GM21515 (cell line): ENCODE results near the gene INTS12.
"Not testable (repeated sequence)": the region's sequence is repeated elsewhere in the genome, so short reads cannot be mapped to it uniquely, and the experiment has no call there.

ENCODE experiments used
- ATAC-seq: cut with Tn5 transposase; IDR thresholded peaks from one replicate; pipeline ENCODE4 v1.9.1; 2021; ENCODE audit not compliant: unreplicated experiment

The INTS12 gene, protein sequence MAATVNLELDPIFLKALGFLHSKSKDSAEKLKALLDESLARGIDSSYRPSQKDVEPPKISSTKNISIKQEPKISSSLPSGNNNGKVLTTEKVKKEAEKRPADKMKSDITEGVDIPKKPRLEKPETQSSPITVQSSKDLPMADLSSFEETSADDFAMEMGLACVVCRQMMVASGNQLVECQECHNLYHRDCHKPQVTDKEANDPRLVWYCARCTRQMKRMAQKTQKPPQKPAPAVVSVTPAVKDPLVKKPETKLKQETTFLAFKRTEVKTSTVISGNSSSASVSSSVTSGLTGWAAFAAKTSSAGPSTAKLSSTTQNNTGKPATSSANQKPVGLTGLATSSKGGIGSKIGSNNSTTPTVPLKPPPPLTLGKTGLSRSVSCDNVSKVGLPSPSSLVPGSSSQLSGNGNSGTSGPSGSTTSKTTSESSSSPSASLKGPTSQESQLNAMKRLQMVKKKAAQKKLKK

DNA sequence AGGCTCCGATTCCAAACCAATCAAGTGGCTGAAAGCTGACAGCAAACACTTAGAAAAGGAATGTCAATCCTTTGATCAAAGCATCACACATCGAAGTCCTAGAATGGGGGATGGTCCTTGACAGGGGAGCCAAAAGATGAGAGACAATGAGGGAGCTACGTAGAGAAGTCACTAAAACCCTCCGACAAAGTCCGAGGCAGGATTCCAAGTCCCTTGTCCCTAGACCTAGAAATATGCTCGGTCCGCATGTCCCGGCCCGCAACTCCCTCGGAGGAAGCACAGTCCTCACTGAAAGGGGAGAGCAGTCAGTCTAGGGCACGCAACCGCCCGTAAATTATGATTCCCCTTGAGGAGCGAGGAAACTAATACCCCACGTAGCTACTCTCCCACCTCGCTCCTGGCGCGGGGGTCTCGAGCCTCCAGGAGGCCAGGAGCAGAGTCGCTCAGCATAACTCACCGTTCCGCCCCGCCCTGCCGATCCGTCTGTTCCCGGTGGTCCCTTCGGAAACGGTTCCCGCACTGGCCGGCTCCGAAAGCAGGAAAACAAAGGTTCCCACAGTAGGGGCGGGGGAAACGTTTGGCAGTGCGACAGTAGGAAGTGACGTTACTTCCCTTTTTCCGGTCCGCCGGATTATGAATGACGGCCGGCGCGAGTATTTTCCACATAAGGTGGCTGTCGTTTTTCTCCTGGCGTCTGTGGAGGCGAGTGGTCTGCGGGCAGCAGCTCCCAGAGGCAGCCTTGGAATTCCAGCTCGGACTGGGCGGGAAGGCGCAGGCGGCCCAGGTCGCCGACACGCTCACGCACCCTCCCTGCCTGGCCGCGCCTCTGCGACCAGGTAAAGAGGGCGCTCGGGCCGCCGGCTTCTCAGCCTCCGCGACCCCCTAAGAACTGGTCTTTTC, at the start of gene INTS12, which contains the start of gene GSTCD:
Gene INTS12 (minus strand): TSS at position 509 of the 900 bp plus-strand sequence. CDS start 8,684 bp downstream, outside the sequence.
Gene GSTCD (plus strand): TSS at position 604 of the 900 bp plus-strand sequence. CDS start 8,830 bp downstream, outside the sequence.
- peak; percentile 80 for ATAC-seq

GRCh38 chr4:105755375-105755774, 46.9 kb upstream of the INTS12 start:
- ATAC-seq: no peak

- ATAC-seq: no peak
Observed at GRCh38 chr4:105753361-105753760, 44.9 kb upstream of the INTS12 start.

GRCh38 chr4:105751718-105752299, 43.3 kb upstream of the INTS12 start:
- no peak for ATAC-seq

DNA sequence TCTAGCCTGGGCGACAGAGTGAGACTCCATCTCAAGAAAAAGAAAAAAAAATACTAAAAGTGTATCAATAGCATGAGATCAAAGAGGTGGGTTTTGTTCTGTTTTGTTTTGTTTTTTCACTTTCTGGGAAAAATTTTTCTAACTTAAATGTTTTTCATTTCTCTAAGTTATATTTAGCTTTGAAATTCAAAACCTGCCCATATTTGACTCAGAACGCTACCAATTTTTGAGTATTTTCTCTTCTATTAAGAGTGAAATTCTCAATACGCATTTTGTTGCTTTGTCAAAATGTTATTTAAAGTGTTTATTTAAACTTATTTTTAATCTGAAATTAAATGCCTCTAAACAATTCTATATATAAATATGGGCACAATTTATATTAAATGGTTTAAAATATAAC, 39.7 kb upstream of the INTS12 start:
- ATAC-seq: no peak

DNA sequence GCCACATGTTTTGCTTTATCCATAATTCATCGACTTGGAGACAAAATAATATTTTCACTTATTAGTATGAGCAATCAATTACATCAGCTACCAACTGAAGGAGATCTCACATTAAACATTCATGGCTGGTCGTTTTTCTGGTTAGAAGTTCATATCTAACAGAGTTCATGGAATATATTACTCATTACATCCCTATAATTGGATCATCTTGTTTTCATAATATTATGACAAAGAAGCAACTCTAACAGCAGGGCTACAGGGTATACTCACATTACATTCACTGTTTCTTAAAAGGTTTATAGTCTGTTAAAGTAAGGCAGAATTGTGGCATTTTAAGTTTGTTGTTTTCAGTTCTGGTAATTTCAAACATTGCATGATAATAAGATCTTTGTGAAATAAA, 33.1 kb upstream of the INTS12 start:
- no peak for ATAC-seq

DNA sequence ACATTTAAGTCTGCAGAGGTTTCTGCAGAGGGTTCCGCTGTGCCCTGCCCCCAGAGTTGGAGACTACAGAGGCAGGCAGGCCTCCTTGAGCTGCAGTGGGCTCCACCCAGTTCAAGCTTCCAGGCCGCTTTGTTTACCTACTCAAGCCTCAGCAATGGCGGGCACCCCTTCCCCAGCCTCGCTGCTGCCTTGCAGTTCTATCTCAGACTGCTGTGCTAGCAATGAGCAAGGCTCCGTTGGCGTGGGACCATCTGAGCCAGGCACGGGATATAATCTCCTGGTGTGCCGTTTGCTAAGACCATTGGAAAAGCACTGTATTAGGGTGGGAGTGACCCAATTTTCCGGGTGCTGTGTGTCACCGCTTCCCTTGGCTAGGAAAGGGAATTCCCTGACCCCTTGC, 26.7 kb upstream of the INTS12 start:
- ATAC-seq: not testable (repeated sequence)

- ATAC-seq: not testable (repeated sequence)
Observed at GRCh38 chr4:105729895-105730294, 21.4 kb upstream of the INTS12 start.

- ATAC-seq: no peak
Observed at GRCh38 chr4:105725623-105726022, 17.1 kb upstream of the INTS12 start.

DNA sequence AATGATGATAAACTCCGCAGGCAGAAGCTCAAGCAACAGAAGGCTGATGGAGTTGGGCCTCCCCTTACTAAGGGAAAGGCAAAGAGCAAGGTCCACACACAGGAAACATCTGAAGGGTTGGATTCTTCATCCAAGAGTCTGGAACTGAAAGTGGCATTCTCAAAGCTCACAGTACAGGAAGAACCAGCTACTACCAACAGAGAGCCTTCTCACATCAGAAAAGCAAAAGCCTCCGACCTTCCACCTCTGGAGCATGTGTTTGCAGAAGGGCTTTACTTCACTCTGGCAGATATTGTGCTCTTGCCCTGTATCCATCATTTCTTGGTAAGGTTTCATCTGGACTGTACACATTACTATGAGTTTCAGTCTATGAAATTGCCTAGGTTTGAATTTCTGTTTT, 10.7 kb upstream of the INTS12 start:
- ATAC-seq: no peak

DNA sequence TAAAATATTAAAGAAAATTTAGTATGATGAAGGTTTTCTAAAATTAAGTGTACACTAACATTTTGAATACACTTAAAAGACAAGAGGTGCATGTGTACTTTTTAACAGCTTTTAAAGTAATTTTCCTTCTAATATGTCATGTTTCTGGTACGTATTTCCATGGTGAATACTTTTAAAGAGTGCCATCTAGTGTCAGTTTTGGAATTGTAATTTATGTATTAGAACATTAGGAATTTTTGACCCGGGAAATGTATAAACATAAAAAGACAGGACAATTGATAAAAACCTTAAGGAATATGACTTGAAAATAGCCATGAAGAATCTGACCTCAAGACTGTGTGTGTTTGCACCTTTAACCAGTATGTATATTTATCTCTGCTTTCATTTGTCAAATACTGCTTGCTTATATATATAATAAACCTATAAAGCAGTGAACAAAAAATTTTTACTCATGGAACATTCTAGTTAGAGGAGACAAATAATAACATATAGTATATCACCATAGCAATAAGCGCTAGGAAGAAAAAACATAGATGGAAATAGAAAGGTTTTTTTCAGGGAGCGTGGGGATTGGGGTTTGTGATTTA, 7.3 kb upstream of the INTS12 start:
- ATAC-seq: no peak

- no peak for ATAC-seq
Observed at GRCh38 chr4:105714932-105715331, 6.4 kb upstream of the INTS12 start.

DNA sequence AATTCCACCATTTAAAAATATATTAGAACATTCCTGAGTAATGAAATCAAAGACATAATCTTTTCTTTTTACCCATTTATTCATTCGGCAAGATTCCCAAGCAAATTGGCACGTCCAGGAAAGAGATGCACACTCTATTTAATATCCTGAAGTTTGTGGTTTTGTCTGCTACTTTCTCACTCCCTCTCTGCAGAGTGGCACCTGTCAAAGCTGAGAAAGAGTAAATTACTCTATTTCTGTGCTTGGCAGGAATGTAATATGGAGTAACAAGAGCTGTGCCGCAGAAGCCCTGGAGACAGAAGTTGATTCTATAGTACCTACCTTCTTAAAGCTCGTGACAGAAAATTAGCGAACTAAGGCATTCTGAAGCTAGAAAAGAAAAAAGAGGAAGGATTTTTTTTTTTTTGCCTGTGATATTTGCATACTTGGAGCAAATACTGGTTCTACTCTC, 5.6 kb upstream of the INTS12 start:
- peak; percentile 74 for ATAC-seq

DNA sequence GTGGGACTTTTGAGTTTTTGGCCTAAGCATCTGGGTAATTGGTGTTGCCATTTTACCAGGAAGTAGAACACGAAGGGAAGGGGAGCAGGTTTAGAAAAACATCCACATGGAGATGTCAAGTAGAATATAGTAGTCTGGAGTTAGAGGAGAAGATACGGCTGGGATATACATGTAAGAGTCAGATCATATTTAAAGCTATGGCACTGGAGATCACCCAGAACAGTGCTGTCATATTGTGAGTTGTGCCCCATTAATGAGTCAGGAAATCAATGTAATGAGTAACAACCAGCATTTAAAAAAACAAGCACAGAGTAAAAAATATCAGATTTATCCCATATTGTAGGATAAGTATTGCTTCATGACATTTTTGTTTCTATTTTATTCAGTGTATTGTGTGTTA, 4.3 kb upstream of the INTS12 start:
- ATAC-seq: no peak

GRCh38 chr4:105710678-105711077, 2.2 kb upstream of the INTS12 start:
- ATAC-seq: no peak

- ATAC-seq: no peak
Observed at GRCh38 chr4:105710012-105710600, 1.6 kb upstream of the INTS12 start.

DNA sequence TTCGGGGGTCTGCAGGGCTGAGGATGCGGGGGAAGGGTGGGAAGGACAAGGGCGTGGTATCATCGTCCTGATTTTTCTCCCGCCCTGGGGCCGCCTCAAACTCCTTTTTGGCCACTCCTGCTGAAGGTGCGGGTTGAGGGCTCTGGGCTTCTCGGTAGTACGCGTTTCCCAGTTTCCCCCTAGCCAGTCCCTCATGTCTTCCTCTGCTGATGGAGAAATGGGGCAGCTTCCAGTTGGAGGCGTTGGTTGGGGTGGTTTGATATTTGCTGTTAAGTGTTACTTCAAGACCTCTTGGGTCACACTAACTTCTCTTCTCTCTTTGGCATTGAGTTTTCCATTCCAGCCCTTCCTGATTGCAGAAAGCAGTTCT, 577 bp upstream of the INTS12 start:
- ATAC-seq: peak; percentile 31

- no peak for ATAC-seq
Observed at GRCh38 chr4:105707782-105708180, 708 bp downstream of the INTS12 start.

GRCh38 chr4:105698607-105699006, 9.9 kb downstream of the INTS12 start:
- no peak for ATAC-seq

GRCh38 chr4:105695832-105696231, 12.7 kb downstream of the INTS12 start:
- ATAC-seq: not testable (repeated sequence)
